Rectal smooth muscle tissue (tissue), 1 donor: ENCODE data around the gene CGN.

Source experiments
- H3K27ac ChIP-seq: one replicate; pipeline ENCODE4 v1.7.0; 2013; ENCODE audit warnings: low read depth, low read length, inconsistent platforms
- H3K27me3 ChIP-seq: one replicate; pipeline ENCODE4 v1.7.0; 2013; ENCODE audit warnings: low read length; ENCODE audit not compliant: control insufficient read depth, insufficient read depth
- H3K36me3 ChIP-seq: one replicate; pipeline ENCODE4 v1.7.0; 2013; ENCODE audit warnings: low read length; ENCODE audit not compliant: control insufficient read depth, insufficient read depth
- H3K4me1 ChIP-seq: one replicate; pipeline ENCODE4 v1.7.0; 2013; ENCODE audit warnings: low read length; ENCODE audit not compliant: control insufficient read depth, insufficient read depth
- H3K4me3 ChIP-seq: one replicate; pipeline ENCODE4 v1.7.0; 2013; ENCODE audit warnings: low read length
- H3K9ac ChIP-seq: one replicate; pipeline ENCODE4 v1.7.0; 2013; ENCODE audit warnings: low read length

Gene CGN

DNA sequence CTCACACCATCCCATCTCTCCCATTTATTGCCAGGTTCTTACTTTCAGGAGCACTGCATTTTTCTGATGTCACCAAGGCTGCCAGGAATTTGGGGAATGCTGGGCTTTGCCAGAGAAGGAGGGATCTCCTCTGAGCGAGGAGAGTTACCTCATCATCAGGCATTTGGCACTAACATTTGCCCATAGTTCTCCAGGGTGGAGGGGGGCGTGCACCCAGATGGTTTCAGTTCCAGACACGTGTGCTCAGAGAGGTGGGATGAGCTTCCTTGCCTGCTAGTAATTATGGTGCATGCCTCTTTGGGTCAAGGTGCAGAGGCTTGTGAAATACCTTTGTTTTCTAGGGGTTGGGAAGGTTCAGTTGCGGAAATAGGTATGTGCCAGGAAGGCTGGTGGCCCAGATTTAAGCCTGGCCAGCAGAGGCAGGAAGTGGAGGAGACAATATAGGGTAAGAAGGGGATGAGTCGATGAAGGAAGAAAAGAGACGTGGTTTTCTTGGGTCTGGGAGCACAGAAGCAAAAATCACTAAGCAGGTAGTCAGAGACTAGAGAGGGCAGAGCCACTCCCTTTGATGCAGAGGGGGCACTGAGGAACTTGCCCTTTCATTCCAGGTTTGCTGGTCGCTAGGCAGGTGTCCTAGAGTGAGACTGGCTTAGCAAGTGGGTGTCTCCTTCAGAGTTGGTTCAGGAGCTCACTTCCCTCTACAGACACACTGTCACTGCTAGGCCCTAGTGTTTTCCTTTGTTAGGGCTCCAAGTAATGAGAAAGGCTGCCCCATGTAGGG is 36.1 kb downstream of the CGN start:
- Histone ChIP-seq H3K4me3 (no peak overlapping the region), H3K9ac (no peak overlapping the region), H3K27me3 (no peaks in the 10 kb centered on the region), H3K4me1 (peaks cover 9% of the 10 kb centered on the region), H3K27ac (no peak overlapping the region), H3K36me3 (no peaks in the 10 kb centered on the region)

DNA sequence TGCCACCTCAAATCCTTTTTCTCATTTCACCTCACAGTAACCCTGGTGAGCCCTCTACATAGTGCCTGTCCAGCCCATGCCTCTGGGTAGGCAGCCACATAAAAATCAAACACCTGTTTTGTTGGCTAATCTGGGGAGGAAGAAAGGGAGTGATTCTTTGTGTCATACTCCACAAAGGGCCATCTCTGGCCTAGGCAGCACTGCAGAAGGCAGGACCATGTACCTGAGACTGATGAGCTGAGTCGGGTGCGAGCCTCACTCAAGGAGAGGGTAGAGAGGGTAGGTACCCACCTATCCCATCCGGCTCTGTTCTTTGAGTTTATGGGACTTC is 36.7 kb downstream of the CGN start:
- no peak overlapping the region for H3K9ac ChIP-seq

GRCh38 chr1:151549199-151549598 is 38.0 kb downstream of the CGN start:
- Histone ChIP-seq H3K4me1 (peaks cover 2% of the 10 kb centered on the region), H3K27me3 (no peaks in the 10 kb centered on the region), H3K9ac (no peak overlapping the region), H3K27ac (no peak overlapping the region), H3K4me3 (no peak overlapping the region), H3K36me3 (no peaks in the 10 kb centered on the region)

More for the DNA sequence above, 36.7 kb downstream of the CGN start:
- no peak overlapping the region for H3K4me3 ChIP-seq
- H3K27ac ChIP-seq, result no peak overlapping the region
- peaks cover 4% of the 10 kb centered on the region for H3K4me1 ChIP-seq
- no peaks in the 10 kb centered on the region for H3K36me3 ChIP-seq
- H3K27me3 ChIP-seq, result no peaks in the 10 kb centered on the region

- Histone ChIP-seq H3K27me3 (no peaks in the 10 kb centered on the region), H3K4me3 (no peak overlapping the region), H3K9ac (no peak overlapping the region), H3K4me1 (no peaks in the 10 kb centered on the region), H3K27ac (no peak overlapping the region), H3K36me3 (no peaks in the 10 kb centered on the region)
These were observed 42.5 kb downstream of the CGN start for GRCh38 chr1:151553659-151554058.

- Histone ChIP-seq H3K4me3 (no peak overlapping the region), H3K36me3 (no peaks in the 10 kb centered on the region), H3K27me3 (no peaks in the 10 kb centered on the region), H3K27ac (no peak overlapping the region), H3K9ac (no peak overlapping the region), H3K4me1 (no peaks in the 10 kb centered on the region)
These were observed 44.9 kb downstream of the CGN start for GRCh38 chr1:151556052-151556451.

- H3K9ac ChIP-seq, result no peak overlapping the region
- no peak overlapping the region for H3K27ac ChIP-seq
- peaks cover 19% of the 10 kb centered on the region for H3K36me3 ChIP-seq
- H3K4me3 ChIP-seq, result no peak overlapping the region
- no peaks in the 10 kb centered on the region for H3K4me1 ChIP-seq
- H3K27me3 ChIP-seq, result no peaks in the 10 kb centered on the region
These were observed 51.5 kb downstream of the CGN start for GRCh38 chr1:151562661-151563060.

DNA sequence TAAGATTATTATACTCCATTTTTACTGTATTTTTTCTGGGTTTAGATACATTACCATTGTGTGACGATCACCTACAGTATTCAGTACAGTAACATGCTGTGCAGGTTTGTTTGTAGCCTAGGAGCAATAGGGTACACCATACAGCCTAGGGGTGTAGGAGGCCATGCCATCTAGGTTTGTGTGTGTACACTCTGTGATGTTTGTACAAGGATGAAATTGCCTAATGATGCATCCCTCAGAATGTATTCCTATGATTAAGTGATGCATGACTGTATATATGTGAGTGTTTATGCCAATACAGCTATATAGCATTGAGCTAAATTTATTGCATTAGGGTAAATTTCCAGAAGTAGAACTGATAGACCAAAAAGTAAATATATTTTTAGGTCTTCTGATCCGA is 52.2 kb downstream of the CGN start:
- peaks cover 19% of the 10 kb centered on the region for H3K36me3 ChIP-seq
- H3K27ac ChIP-seq, result no peak overlapping the region
- H3K27me3 ChIP-seq, result no peaks in the 10 kb centered on the region
- no peak overlapping the region for H3K4me3 ChIP-seq
- H3K4me1 ChIP-seq, result no peaks in the 10 kb centered on the region
- H3K9ac ChIP-seq, result no peak overlapping the region

DNA sequence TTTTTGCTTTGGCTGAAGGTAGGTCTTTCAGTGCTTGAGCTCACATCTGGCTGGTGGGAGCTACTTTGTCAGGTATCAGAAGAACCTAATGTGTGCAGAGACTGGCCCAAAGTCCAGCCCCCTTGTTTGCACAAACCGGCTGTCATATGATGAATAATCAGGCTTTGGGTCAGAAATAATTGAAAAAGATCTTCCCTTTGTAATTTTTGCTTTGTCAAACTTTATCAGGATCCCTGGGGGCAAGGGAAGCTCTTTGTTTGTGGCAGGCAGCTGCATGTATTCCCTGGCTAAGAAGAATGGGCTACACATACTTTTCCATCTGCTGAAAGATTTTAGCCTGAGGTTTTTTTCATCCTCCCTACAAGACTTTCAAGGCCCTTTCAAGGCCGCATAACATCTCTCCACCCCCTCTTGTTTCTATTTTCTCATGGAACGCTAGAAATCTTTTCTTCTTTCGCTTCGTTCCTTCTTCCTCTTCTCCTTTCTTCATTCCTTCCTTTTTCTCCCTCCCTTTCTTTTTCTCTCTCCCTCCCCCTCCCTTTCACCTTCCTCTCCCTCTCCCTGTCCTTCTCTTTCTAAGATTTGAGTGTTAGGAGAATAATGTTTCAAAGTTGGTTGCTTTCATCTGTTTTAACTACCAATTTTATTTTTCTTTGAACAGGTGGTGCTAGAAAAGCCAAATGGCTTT is 54.5 kb downstream of the CGN start:
- no peaks in the 10 kb centered on the region for H3K4me1 ChIP-seq
- peaks cover 26% of the 10 kb centered on the region for H3K36me3 ChIP-seq
- no peak overlapping the region for H3K27ac ChIP-seq
- no peak overlapping the region for H3K4me3 ChIP-seq
- H3K27me3 ChIP-seq, result no peaks in the 10 kb centered on the region
- H3K9ac ChIP-seq, result no peak overlapping the region

GRCh38 chr1:151568626-151569088 is 57.5 kb downstream of the CGN start:
- Histone ChIP-seq H3K4me3 (no peak overlapping the region), H3K9ac (no peak overlapping the region), H3K36me3 (peaks cover 29% of the 10 kb centered on the region)

GRCh38 chr1:151570819-151571218 is 59.6 kb downstream of the CGN start:
- Histone ChIP-seq H3K27me3 (no peaks in the 10 kb centered on the region), H3K27ac (no peak overlapping the region)

More at GRCh38 chr1:151568626-151569088, 57.5 kb downstream of the CGN start:
- Histone ChIP-seq H3K4me1 (no peaks in the 10 kb centered on the region), H3K27me3 (no peaks in the 10 kb centered on the region), H3K27ac (no peak overlapping the region)

GRCh38 chr1:151574575-151575529 is 63.7 kb downstream of the CGN start:
- Histone ChIP-seq H3K9ac (no peak overlapping the region), H3K4me1 (no peaks in the 10 kb centered on the region), H3K27ac (no peak overlapping the region), H3K36me3 (peaks cover 12% of the 10 kb centered on the region), H3K4me3 (no peak overlapping the region), H3K27me3 (no peaks in the 10 kb centered on the region)

More at GRCh38 chr1:151570819-151571218, 59.6 kb downstream of the CGN start:
- Histone ChIP-seq H3K9ac (no peak overlapping the region), H3K36me3 (peaks cover 19% of the 10 kb centered on the region), H3K4me1 (no peaks in the 10 kb centered on the region), H3K4me3 (no peak overlapping the region)

GRCh38 chr1:151577173-151577572 is 66.0 kb downstream of the CGN start:
- Histone ChIP-seq H3K9ac (no peak overlapping the region), H3K36me3 (peaks cover 12% of the 10 kb centered on the region), H3K27ac (no peak overlapping the region), H3K4me1 (no peaks in the 10 kb centered on the region), H3K4me3 (no peak overlapping the region), H3K27me3 (no peaks in the 10 kb centered on the region)
